Measurements from ENCODE around the gene FBXL7.

GRCh38 chr5:15789642-15790041, 289.7 kb downstream of the FBXL7 start:
- TF ChIP-seq, protein P1, sequence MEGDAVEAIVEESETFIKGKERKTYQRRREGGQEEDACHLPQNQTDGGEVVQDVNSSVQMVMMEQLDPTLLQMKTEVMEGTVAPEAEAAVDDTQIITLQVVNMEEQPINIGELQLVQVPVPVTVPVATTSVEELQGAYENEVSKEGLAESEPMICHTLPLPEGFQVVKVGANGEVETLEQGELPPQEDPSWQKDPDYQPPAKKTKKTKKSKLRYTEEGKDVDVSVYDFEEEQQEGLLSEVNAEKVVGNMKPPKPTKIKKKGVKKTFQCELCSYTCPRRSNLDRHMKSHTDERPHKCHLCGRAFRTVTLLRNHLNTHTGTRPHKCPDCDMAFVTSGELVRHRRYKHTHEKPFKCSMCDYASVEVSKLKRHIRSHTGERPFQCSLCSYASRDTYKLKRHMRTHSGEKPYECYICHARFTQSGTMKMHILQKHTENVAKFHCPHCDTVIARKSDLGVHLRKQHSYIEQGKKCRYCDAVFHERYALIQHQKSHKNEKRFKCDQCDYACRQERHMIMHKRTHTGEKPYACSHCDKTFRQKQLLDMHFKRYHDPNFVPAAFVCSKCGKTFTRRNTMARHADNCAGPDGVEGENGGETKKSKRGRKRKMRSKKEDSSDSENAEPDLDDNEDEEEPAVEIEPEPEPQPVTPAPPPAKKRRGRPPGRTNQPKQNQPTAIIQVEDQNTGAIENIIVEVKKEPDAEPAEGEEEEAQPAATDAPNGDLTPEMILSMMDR (IDR thresholded peaks at IDR 0.05) = no peak
- no peak for TF ChIP-seq EZH2 (IDR thresholded peaks at IDR 0.05; ENCODE audit: borderline replicate concordance, insufficient read depth, low read depth, low read length, poor library complexity, severe bottlenecking)

Measured in B cell (primary cell).